ENCODE results near the gene TTYH1.

- TF ChIP-seq CTCF (IDR thresholded peaks at IDR 0.05; ENCODE audit: control extremely low read depth in 1 of 3, insufficient read depth in 1 of 3, low read depth in 1 of 3, low read length in 3 of 3), result no peak
- no peak for TF ChIP-seq POLR2AphosphoS5 (IDR thresholded peaks at IDR 0.05; ENCODE audit: low read depth, low read length)
- no peak for TF ChIP-seq POLR2A (IDR thresholded peaks at IDR 0.05; ENCODE audit: control extremely low read depth in 1 of 2, low read depth in 2 of 2, low read length in 2 of 2)
- no peak for TF ChIP-seq KDM1A (IDR thresholded peaks at IDR 0.05; ENCODE audit: borderline replicate concordance, low read length)
- TF ChIP-seq JUN (IDR thresholded peaks at IDR 0.05; ENCODE audit: low read depth, low read length), result no peak
- TF ChIP-seq BACH1 (IDR thresholded peaks at IDR 0.05; ENCODE audit: low read length), result no peak
- TF ChIP-seq CHD2 (IDR thresholded peaks at IDR 0.05; ENCODE audit: low read length), result no peak
- TF ChIP-seq EP300 (IDR thresholded peaks at IDR 0.05; ENCODE audit: borderline replicate concordance in 1 of 2, low read depth in 2 of 2, low read length in 2 of 2), result no peak
- TF ChIP-seq BRCA1 (IDR thresholded peaks at IDR 0.05; ENCODE audit: low read depth, low read length), result no peak
- TF ChIP-seq ZNF274 (IDR thresholded peaks at IDR 0.05; ENCODE audit: borderline replicate concordance, extremely low read depth, low read length), result no peak
- no peak for TF ChIP-seq ATF3 (IDR thresholded peaks at IDR 0.05; ENCODE audit: insufficient read depth, low read depth, low read length)
- no peak for TF ChIP-seq MAX (IDR thresholded peaks at IDR 0.05)
These were observed 16.1 kb upstream of the TTYH1 start for GRCh38 chr19:54399189-54399588.

Data from H1 (cell line).